PC-9 (cell line): ENCODE data around the gene KREMEN1.

Experiments used
- EZH2 ChIP-seq: fragments of 200-600 bp; sonication (generic); IDR thresholded peaks from 2 replicates; pipeline ENCODE4 v1.8.0; 2017; ENCODE audit warnings: antibody characterized with exemption, low read depth
- TF ChIP-seq, protein P1 (sequence below): fragments of 200-600 bp; sonication (generic); conservative IDR thresholded peaks from 2 replicates; pipeline ENCODE4 v1.6.1; 2017; ENCODE audit warnings: mixed run types, antibody characterized with exemption, mild to moderate bottlenecking, moderate library complexity

DNA sequence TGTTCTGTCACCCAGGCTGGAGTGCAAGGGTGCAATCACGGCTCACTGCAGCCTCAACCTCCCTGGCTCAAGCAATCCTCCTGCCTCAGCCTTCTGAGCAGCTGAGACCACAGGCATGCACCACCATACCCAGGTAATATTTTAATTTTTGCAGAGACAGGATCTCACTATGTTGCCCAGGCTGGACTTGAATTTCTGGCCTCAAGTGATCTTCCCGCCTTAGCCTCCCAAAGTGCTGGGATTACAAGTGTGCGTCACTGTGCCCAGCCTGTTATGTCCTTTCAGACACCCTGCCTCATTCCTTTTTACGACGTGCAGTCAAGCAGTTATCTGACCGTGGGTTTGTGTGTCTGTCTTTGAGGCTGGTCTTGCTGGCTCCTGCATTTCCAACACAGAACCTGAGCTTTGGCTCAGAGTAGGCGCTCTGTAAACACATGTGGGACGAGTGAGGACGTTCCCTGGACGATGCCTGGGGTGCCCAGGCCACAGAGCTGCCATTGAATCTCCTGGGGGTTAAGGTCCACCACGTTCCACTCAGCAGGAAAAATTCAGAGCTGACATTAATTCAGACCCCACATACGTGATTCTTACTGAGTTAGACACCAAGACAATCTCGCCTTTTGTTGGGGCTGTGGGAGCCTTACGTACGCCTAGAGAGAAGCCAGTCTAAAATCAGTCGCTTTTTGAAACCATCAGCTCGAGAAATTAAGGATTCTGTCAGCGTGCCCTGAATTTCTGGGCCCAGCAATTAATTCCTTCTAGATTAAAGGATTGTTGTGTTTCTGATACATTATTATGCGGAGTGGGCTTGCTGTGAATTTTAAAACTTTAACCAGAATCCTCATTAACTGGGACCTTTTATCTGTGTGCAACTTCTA, 111.4 kb downstream of the KREMEN1 start:
- TF ChIP-seq, protein P1, sequence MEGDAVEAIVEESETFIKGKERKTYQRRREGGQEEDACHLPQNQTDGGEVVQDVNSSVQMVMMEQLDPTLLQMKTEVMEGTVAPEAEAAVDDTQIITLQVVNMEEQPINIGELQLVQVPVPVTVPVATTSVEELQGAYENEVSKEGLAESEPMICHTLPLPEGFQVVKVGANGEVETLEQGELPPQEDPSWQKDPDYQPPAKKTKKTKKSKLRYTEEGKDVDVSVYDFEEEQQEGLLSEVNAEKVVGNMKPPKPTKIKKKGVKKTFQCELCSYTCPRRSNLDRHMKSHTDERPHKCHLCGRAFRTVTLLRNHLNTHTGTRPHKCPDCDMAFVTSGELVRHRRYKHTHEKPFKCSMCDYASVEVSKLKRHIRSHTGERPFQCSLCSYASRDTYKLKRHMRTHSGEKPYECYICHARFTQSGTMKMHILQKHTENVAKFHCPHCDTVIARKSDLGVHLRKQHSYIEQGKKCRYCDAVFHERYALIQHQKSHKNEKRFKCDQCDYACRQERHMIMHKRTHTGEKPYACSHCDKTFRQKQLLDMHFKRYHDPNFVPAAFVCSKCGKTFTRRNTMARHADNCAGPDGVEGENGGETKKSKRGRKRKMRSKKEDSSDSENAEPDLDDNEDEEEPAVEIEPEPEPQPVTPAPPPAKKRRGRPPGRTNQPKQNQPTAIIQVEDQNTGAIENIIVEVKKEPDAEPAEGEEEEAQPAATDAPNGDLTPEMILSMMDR: no peak
- TF ChIP-seq EZH2: no peak
